B cell (primary cell): Measurements from ENCODE around the gene ATP1B2. TPM values are rescaled to one million over a fixed set of nuclear protein-coding genes. Genes with fewer than 3 reads are reported as not detected.

Experiments
- ATAC-seq: fragments of 200-7000 bp; cut with Tn5 transposase; one replicate; pipeline ENCODE4 v1.10.0; 2021; ENCODE audit warnings: low read depth, mild to moderate bottlenecking, moderate number of reproducible peaks, moderate library complexity
- CTCF ChIA-PET: fragments of 350-600 bp; sonication (Branson Sonifier 250); formaldehyde crosslinking; loops from one replicate; lab custom pipeline; 2021; ENCODE audit warnings: antibody characterized with exemption, inconsistent platforms; lab: Charles Lee
- POLR2A ChIA-PET: fragments of 350-600 bp; sonication (Branson Sonifier 250); formaldehyde crosslinking; loops from one replicate; lab custom pipeline; 2021; ENCODE audit warnings: antibody characterized with exemption; lab: Charles Lee
- DNase-seq: peaks from one replicate; pipeline ENCODE4 v3.0.0; 2013
- H2AFZ ChIP-seq: 2 replicates; pipeline ENCODE4 v1.6.1; 2012; ENCODE audit warnings: mild to moderate bottlenecking, low read depth, low read length; ENCODE audit not compliant: insufficient read depth, poor library complexity, severe bottlenecking
- H3K27ac ChIP-seq, 2 donors: 1 replicate in 1 of 2; 2 replicates in 1 of 2; pipeline ENCODE4 v1.5.1; 2012 to 2013; ENCODE audit warnings: low read length in 2 of 2, mild to moderate bottlenecking in 2 of 2, moderate library complexity in 1 of 2
- H3K27me3 ChIP-seq, 4 experiments: fragments of 200-600 bp in 1 of 4; sonication (generic) in 1 of 4; replicated peaks in 1 of 4; 1 replicate in 2 of 4; 2 replicates in 2 of 4; pipeline versions ENCODE4 v1.6.1 to v1.7.0; 2013 to 2016; ENCODE audit warnings: low read length in 3 of 4, mild to moderate bottlenecking in 2 of 4, mixed read lengths in 1 of 4, moderate library complexity in 1 of 4; ENCODE audit not compliant: insufficient read depth in 4 of 4, control insufficient read depth in 3 of 4; ENCODE audit errors: control extremely low read depth in 1 of 4
- H3K36me3 ChIP-seq, 2 experiments: replicated peaks in 1 of 2; 1 replicate in 1 of 2; 2 replicates in 1 of 2; pipeline versions ENCODE4 v1.6.1 to v1.7.1; 2013; ENCODE audit warnings: low read length in 1 of 2; ENCODE audit not compliant: insufficient read depth in 2 of 2, control insufficient read depth in 1 of 2; ENCODE audit errors: control extremely low read depth in 1 of 2, extremely low read depth in 1 of 2
- H3K4me1 ChIP-seq, 2 donors: fragments of 200-600 bp in 1 of 2; sonication (generic) in 1 of 2; 1 replicate in 1 of 2; 2 replicates in 1 of 2; pipeline versions ENCODE4 v1.5.1 to v1.6.1; 2013 to 2017; ENCODE audit warnings: low read length in 2 of 2; ENCODE audit not compliant: control insufficient read depth in 2 of 2, insufficient read depth in 2 of 2
- H3K4me2 ChIP-seq: replicated peaks from 2 replicates; pipeline ENCODE3; 2012; ENCODE audit warnings: mild to moderate bottlenecking, low read depth, low read length; ENCODE audit not compliant: poor library complexity, severe bottlenecking
- H3K4me3 ChIP-seq, 5 experiments: fragments of 200-600 bp in 1 of 5; sonication (generic) in 1 of 5; 1 replicate in 3 of 5; 2 replicates in 2 of 5; pipeline versions ENCODE4 v1.5.1 to v1.7.0; 2011 to 2016; ENCODE audit warnings: low read length in 4 of 5, mild to moderate bottlenecking in 4 of 5, low read depth in 2 of 5, control low read depth in 1 of 5, moderate library complexity in 1 of 5; ENCODE audit not compliant: insufficient read depth in 1 of 5; ENCODE audit errors: control extremely low read depth in 1 of 5, extremely low read depth in 1 of 5
- H3K79me2 ChIP-seq: fragments of 200-600 bp; sonication (generic); one replicate; pipeline ENCODE4 v1.6.0; 2016; ENCODE audit warnings: low read length; ENCODE audit not compliant: control insufficient read depth, insufficient read depth
- H3K9ac ChIP-seq: fragments of 200-600 bp; sonication (generic); 2 replicates; pipeline ENCODE4 v1.6.1; 2017; ENCODE audit warnings: mild to moderate bottlenecking, low read length, moderate library complexity
- H3K9me3 ChIP-seq, 3 donors: one replicate each; pipeline versions ENCODE4 v1.6.1 to v1.7.1; 2013; ENCODE audit warnings: low read length in 2 of 3; ENCODE audit not compliant: control insufficient read depth in 2 of 3, insufficient read depth in 1 of 3; ENCODE audit errors: control extremely low read depth in 1 of 3
- H4K20me1 ChIP-seq: 2 replicates; pipeline ENCODE4 v1.6.0; 2012; ENCODE audit warnings: mild to moderate bottlenecking, low read length; ENCODE audit not compliant: insufficient read depth, control insufficient read depth, poor library complexity, severe bottlenecking
- H3K27ac Mint-ChIP-seq: one replicate; pipeline ENCODE4 v1.8.0; 2021; ENCODE audit warnings: mixed read lengths
- H3K27me3 Mint-ChIP-seq: one replicate; pipeline ENCODE4 v1.8.0; 2021; ENCODE audit warnings: mixed read lengths
- H3K4me1 Mint-ChIP-seq: one replicate; pipeline ENCODE4 v1.8.0; 2021; ENCODE audit warnings: mixed read lengths
- H3K4me3 Mint-ChIP-seq: one replicate; pipeline ENCODE4 v1.8.0; 2021; ENCODE audit warnings: mixed read lengths
- H3K9me3 Mint-ChIP-seq: one replicate; pipeline ENCODE4 v1.8.0; 2022; ENCODE audit warnings: mixed read lengths; ENCODE audit not compliant: insufficient read depth
- EZH2 ChIP-seq: IDR thresholded peaks from 2 replicates; pipeline ENCODE4 v1.6.1; 2012; ENCODE audit warnings: borderline replicate concordance, low read depth, mild to moderate bottlenecking, moderate library complexity, low read length; ENCODE audit not compliant: insufficient read depth, poor library complexity, severe bottlenecking
- WGBS: methylation state at CpG from one replicate; pipeline ENCODE4 v1.1.5; 2013; ENCODE audit warnings: missing lambda C conversion rate; ENCODE audit not compliant: insufficient coverage; 5-methylcytosine and 5-hydroxymethylcytosine counted together
- intact Hi-C: fragments of 100-400 bp; cut with micrococcal nuclease; formaldehyde crosslinking; loops from one replicate; pipeline ENCODE4 v1.10.0; 2022
- polyA plus RNA-seq: library from polyadenylated mRNA; depleted of rRNA; stranded (reverse); fragments of >200 nt; gene quantifications from 2 replicates; pipeline ENCODE4 v1.2.3, GENCODE V29; 2012
- total RNA-seq, 2 donors: library from RNA; stranded (reverse); fragments of 120-200 nt in 1 of 2; gene quantifications; 1 replicate in 1 of 2; 2 replicates in 1 of 2; pipeline versions ENCODE4 v1.2.3 to v1.2.4, GENCODE V29; 2013 to 2022
- TF ChIP-seq, protein P1 (sequence below): fragments of 200-600 bp; IDR thresholded peaks from one replicate; pipeline ENCODE4 v1.8.0; 2022; ENCODE audit warnings: antibody characterized with exemption, mild to moderate bottlenecking

ATP1B2 gene
- total and polyA plus RNA-seq, 2 donors (not counting 1 experiment from before 2014, with no cell fraction given) = 0.39 TPM; not detected in 1

DNA sequence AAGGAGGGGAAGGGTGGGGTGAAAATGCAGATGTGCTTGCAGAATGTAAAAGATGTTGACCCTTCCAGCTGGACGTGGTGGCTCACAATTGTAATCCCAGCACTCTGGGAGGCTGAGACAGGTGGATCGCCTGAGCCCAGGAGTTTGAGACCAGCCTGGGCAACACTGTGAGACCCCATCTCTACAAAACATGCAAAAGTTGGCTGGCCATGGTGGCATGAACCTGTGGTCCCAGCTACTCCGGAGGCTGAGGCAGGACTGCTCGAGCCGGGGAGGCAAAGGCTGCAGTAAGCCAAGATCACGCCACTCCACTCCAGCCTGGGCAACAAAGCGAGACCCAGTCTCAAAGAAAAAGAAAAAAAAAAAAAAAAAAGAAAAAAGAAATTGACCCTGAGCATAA is 17.8 kb downstream of the ATP1B2 start:
- H3K9me3 Mint-ChIP-seq = no peaks in the 10 kb centered on the region
- TF ChIP-seq, protein P1, sequence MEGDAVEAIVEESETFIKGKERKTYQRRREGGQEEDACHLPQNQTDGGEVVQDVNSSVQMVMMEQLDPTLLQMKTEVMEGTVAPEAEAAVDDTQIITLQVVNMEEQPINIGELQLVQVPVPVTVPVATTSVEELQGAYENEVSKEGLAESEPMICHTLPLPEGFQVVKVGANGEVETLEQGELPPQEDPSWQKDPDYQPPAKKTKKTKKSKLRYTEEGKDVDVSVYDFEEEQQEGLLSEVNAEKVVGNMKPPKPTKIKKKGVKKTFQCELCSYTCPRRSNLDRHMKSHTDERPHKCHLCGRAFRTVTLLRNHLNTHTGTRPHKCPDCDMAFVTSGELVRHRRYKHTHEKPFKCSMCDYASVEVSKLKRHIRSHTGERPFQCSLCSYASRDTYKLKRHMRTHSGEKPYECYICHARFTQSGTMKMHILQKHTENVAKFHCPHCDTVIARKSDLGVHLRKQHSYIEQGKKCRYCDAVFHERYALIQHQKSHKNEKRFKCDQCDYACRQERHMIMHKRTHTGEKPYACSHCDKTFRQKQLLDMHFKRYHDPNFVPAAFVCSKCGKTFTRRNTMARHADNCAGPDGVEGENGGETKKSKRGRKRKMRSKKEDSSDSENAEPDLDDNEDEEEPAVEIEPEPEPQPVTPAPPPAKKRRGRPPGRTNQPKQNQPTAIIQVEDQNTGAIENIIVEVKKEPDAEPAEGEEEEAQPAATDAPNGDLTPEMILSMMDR = no peak
- no peak for TF ChIP-seq EZH2
- ChIA-PET CTCF (no interaction called here), POLR2A (interaction anchor here (0.7 kb wide), 1 partner anchor 318 kb away, joined by 6 read pairs; no protein-coding TSS in a partner anchor)
- no peak overlapping the region for H3K4me3 ChIP-seq
- no peaks in the 10 kb centered on the region for H3K79me2 ChIP-seq
- no peak overlapping the region for H3K27ac ChIP-seq
- H3K27me3 Mint-ChIP-seq = no peaks in the 10 kb centered on the region
- H2AFZ ChIP-seq = no peak overlapping the region
- H3K27me3 ChIP-seq = no peaks in the 10 kb centered on the region
- H3K4me1 Mint-ChIP-seq = no peaks in the 10 kb centered on the region
- no peak overlapping the region for H3K27ac Mint-ChIP-seq
- no peaks in the 10 kb centered on the region for H3K4me1 ChIP-seq
- H3K9ac ChIP-seq = no peak overlapping the region
- ATAC-seq (no peak), DNase-seq (no peak)
- H3K4me3 Mint-ChIP-seq = no peak overlapping the region
- H3K9me3 ChIP-seq = peaks cover 2 to 3% (median 3%) of the 10 kb centered on the region in 3 donors
- no peak overlapping the region for H3K4me2 ChIP-seq
- H4K20me1 ChIP-seq = peaks cover 10% of the 10 kb centered on the region
- peaks cover 8 to 60% of the 10 kb centered on the region in 2 experiments for H3K36me3 ChIP-seq
- intact Hi-C loops = no loop called here
- WGBS = 97% methylated on average over 3 of the region's 7 CpGs

DNA sequence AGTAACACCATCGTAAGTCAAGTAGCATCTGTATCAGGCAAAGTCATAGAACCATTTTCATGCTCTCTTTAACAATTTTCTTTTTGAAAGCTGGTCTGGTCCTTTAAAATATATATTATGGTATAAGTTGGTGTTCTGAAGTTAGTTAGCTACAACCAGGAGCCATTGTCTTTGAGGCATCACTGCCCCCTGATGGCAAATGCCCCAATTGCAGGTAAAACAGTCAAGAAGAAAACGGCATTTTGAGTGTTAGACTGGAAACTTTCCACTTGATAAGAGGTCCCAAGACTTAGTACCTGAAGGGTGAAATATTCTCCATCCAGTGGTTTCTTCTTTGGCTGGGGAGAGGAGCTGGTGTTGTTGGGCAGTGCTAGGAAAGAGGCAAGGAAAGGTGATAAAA is 22.5 kb downstream of the ATP1B2 start:
- H3K4me3 ChIP-seq = no peak overlapping the region
- H2AFZ ChIP-seq = no peak overlapping the region
- no peak for DNase-seq
- CTCF ChIA-PET = interaction anchor here (0.6 to 1.3 kb wide), 6 partner anchors 13 to 235 kb away, joined by 3 read pairs; partner anchors contain the start of gene SAT2
- H3K79me2 ChIP-seq = peaks cover 22% of the 10 kb centered on the region
- ATAC-seq = no peak
- H3K9me3 ChIP-seq = peaks cover 3 to 9% (median 8%) of the 10 kb centered on the region in 3 donors
- no peak for TF ChIP-seq EZH2
- TF ChIP-seq, protein P1 = peak; percentile 44
- H3K36me3 ChIP-seq = peaks cover 13 to 72% of the 10 kb centered on the region in 2 experiments
- intact Hi-C loops = no loop called here
- H3K27me3 ChIP-seq = no peaks in the 10 kb centered on the region
- no peak overlapping the region for H3K9ac ChIP-seq
- no peak overlapping the region for H3K27ac Mint-ChIP-seq
- H3K9me3 Mint-ChIP-seq = no peaks in the 10 kb centered on the region
- POLR2A ChIA-PET = no interaction called here
- H3K4me1 Mint-ChIP-seq = peaks cover 4% of the 10 kb centered on the region
- no peak overlapping the region for H3K27ac ChIP-seq
- no peaks in the 10 kb centered on the region for H3K4me1 ChIP-seq
- H4K20me1 ChIP-seq = peaks cover 31% of the 10 kb centered on the region
- no peak overlapping the region for H3K4me3 Mint-ChIP-seq
- H3K27me3 Mint-ChIP-seq = no peaks in the 10 kb centered on the region
- no peak overlapping the region for H3K4me2 ChIP-seq
- 90% methylated on average over 1 of the region's 2 CpGs for WGBS
